Right atrium auricular region (tissue), 2 donors: Measurements from ENCODE around the gene CTU2. TPM values are rescaled to one million over a fixed set of nuclear protein-coding genes. Genes with fewer than 3 reads are reported as not detected.

ENCODE experiments used
- DNase-seq: peaks from one replicate; pipeline ENCODE4 v3.0.0-alpha.2; 2019; ENCODE audit warnings: low spot score
- H3K27ac ChIP-seq, 2 donors: fragments of 200-600 bp; sonication (generic); 1 replicate in 1 of 2; 2 replicates in 1 of 2; pipeline ENCODE4 v1.5.1; 2016 to 2019
- H3K27me3 ChIP-seq, 2 donors: fragments of 200-600 bp; sonication (generic); one replicate each; pipeline versions ENCODE4 v1.5.1 to v1.6.0; 2017 to 2019
- H3K36me3 ChIP-seq: fragments of 200-600 bp; sonication (generic); one replicate; pipeline ENCODE4 v1.5.1; 2016
- H3K4me1 ChIP-seq, 2 donors: fragments of 200-600 bp; sonication (generic); one replicate each; pipeline versions ENCODE4 v1.5.1 to v1.6.0; 2017 to 2019
- H3K4me3 ChIP-seq, 2 donors: fragments of 200-600 bp; sonication (generic); 1 replicate in 1 of 2; 2 replicates in 1 of 2; pipeline ENCODE4 v1.5.1; 2017 to 2019; ENCODE audit warnings: mild to moderate bottlenecking in 1 of 2, moderate library complexity in 1 of 2
- H3K9me3 ChIP-seq, 2 donors: fragments of 200-600 bp; sonication (generic); one replicate each; pipeline ENCODE4 v1.5.1; 2019
- CTCF ChIP-seq, 2 donors: fragments of 200-600 bp; sonication (generic); IDR thresholded peaks; one replicate each; pipeline ENCODE4 v1.5.1; 2019; ENCODE audit warnings: antibody characterized with exemption in 2 of 2
- microRNA-seq, 2 donors: library from miRNA; unstranded; fragments of <30 nt; microRNA quantifications; one replicate each; pipeline ENCODE4, GENCODE V29; 2016 to 2017; ENCODE audit warnings: borderline number of aligned reads in 2 of 2, borderline replicate concordance in 1 of 2
- total RNA-seq, 2 donors: library from RNA; depleted of rRNA; stranded (reverse); fragments of >200 nt; gene quantifications; one replicate each; pipeline ENCODE4 v1.1.0, GENCODE V29; 2016

CTU2 gene
- total RNA-seq, 2 donors from 2014 or later, result 7.1 to 8.2 TPM

GRCh38 chr16:88764913-88765349 is 58.6 kb downstream of the CTU2 start:
- Histone ChIP-seq H3K9me3 (no peaks in the 10 kb centered on the region), H3K4me1 (peaks cover 0 to 43% of the 10 kb centered on the region in 2 donors), H3K27me3 (no peaks in the 10 kb centered on the region), H3K4me3 (no peak overlapping the region), H3K36me3 (no peaks in the 10 kb centered on the region), H3K27ac (no peak overlapping the region)
- DNase-seq, result no peak
- no peak for TF ChIP-seq CTCF (IDR thresholded peaks at IDR 0.05)

Small RNAs within 50 kb of the gene (microRNA-seq; reads per million reads assigned to microRNA genes)
- gene MIR4722, result 0 to 1.4 reads per million in 2 donors

Other genes with a start within 250 kb of the CTU2 start
- gene ZC3H18, start 136.1 kb upstream of the CTU2 start, total RNA-seq, result 10 to 100 TPM in 1 of 2 donors, 1 to 10 TPM in 1; 7.9 to 10.0 TPM
- gene IL17C, start 67.9 kb upstream of the CTU2 start, total RNA-seq, result not detected
- 100 to 1,000 TPM in 1 of 2 donors, 10 to 100 TPM in 1; 82.0 to 132 TPM for gene CYBA, start 55.5 kb upstream of the CTU2 start, total RNA-seq
- gene MVD, start 43.4 kb upstream of the CTU2 start, total RNA-seq, result 10 to 100 TPM; 21.5 to 23.1 TPM
- gene SNAI3, start 20.0 kb upstream of the CTU2 start, total RNA-seq, result 1 to 10 TPM; 1.0 to 1.6 TPM
- gene RNF166, start 95 bp upstream of the CTU2 start, total RNA-seq, result 10 to 100 TPM; 16.9 to 19.4 TPM
- 10 to 100 TPM; 37.7 to 73.2 TPM for gene PIEZO1, start 78.7 kb downstream of the CTU2 start, total RNA-seq
- 1 to 10 TPM in 1 of 2 donors, under 1 TPM in 1; 0.39 to 1.3 TPM for gene CDT1, start 97.3 kb downstream of the CTU2 start, total RNA-seq
- 10 to 100 TPM; 50.6 to 90.4 TPM for gene APRT, start 105.4 kb downstream of the CTU2 start, total RNA-seq
- 10 to 100 TPM; 12.6 to 18.8 TPM for gene GALNS, start 150.4 kb downstream of the CTU2 start, total RNA-seq
- 10 to 100 TPM; 30.7 to 33.0 TPM for gene TRAPPC2L, start 150.6 kb downstream of the CTU2 start, total RNA-seq
- gene PABPN1L, start 160.2 kb downstream of the CTU2 start, total RNA-seq, result not detected